GM23338 (cell line): ENCODE data around the gene COG2. TPM values are rescaled to one million over a fixed set of nuclear protein-coding genes. Genes with fewer than 3 reads are reported as not detected.

Source experiments
- ATAC-seq: fragments of 200-7000 bp; cut with Tn5 transposase; 3 replicates; pipeline ENCODE4 v1.9.1; 2020
- DNase-seq: peaks from one replicate; pipeline ENCODE4 v3.0.0-alpha.2; 2015; ENCODE audit warnings: low spot score
- H2AFZ ChIP-seq: fragments of 200-600 bp; sonication (generic); 2 replicates; pipeline ENCODE4 v1.8.0; 2016; ENCODE audit warnings: antibody characterized with exemption, mild to moderate bottlenecking, moderate library complexity
- H3F3A ChIP-seq: fragments of 200-600 bp; sonication (generic); replicated peaks from 2 replicates; pipeline ENCODE4 v1.8.0; 2017; ENCODE audit warnings: antibody characterized with exemption, mixed run types, low read depth
- H3K27ac ChIP-seq: fragments of 200-600 bp; sonication (generic); 2 replicates; pipeline ENCODE4 v1.6.1; 2016; ENCODE audit warnings: low read depth
- H3K27me3 ChIP-seq: fragments of 200-600 bp; sonication (generic); 2 replicates; pipeline ENCODE4 v1.8.0; 2016; ENCODE audit warnings: mild to moderate bottlenecking, mixed run types, moderate library complexity; ENCODE audit not compliant: insufficient read depth
- H3K36me3 ChIP-seq: fragments of 200-600 bp; sonication (generic); 2 replicates; pipeline ENCODE4 v1.8.0; 2016; ENCODE audit warnings: mild to moderate bottlenecking; ENCODE audit not compliant: insufficient read depth
- H3K4me1 ChIP-seq: fragments of 200-600 bp; sonication (generic); 2 replicates; pipeline ENCODE4 v1.8.0; 2016; ENCODE audit warnings: mild to moderate bottlenecking, moderate library complexity; ENCODE audit not compliant: insufficient read depth
- H3K4me2 ChIP-seq: fragments of 200-600 bp; sonication (generic); 2 replicates; pipeline ENCODE4 v1.7.1; 2017; ENCODE audit warnings: mixed run types
- H3K4me3 ChIP-seq: fragments of 200-600 bp; sonication (generic); 2 replicates; pipeline ENCODE4 v1.6.1; 2016; ENCODE audit warnings: mixed run types
- H3K79me2 ChIP-seq: fragments of 200-600 bp; sonication (generic); replicated peaks from 2 replicates; pipeline ENCODE4 v1.8.0; 2017; ENCODE audit warnings: mild to moderate bottlenecking; ENCODE audit not compliant: insufficient read depth
- H3K9me2 ChIP-seq: fragments of 200-600 bp; sonication (generic); 2 replicates; pipeline ENCODE4 v1.8.0; 2017; ENCODE audit not compliant: insufficient read depth
- H4K20me1 ChIP-seq: fragments of 200-600 bp; sonication (generic); replicated peaks from 2 replicates; pipeline ENCODE4 v1.8.0; 2017; ENCODE audit warnings: mild to moderate bottlenecking; ENCODE audit not compliant: insufficient read depth
- H3K27ac Mint-ChIP-seq: 2 replicates; pipeline ENCODE4 v1.8.0; 2020; ENCODE audit warnings: inconsistent platforms, mild to moderate bottlenecking, moderate library complexity, mixed read lengths
- H3K27me3 Mint-ChIP-seq: 3 replicates; pipeline ENCODE4 v1.8.0; 2022; ENCODE audit warnings: low read depth, mild to moderate bottlenecking, moderate library complexity, mixed read lengths, inconsistent platforms; ENCODE audit not compliant: insufficient read depth, poor library complexity
- H3K36me3 Mint-ChIP-seq: 3 replicates; pipeline ENCODE4 v1.8.0; 2021; ENCODE audit warnings: low read depth, mild to moderate bottlenecking, inconsistent platforms, moderate library complexity, mixed read lengths
- H3K4me1 Mint-ChIP-seq: 3 replicates; pipeline ENCODE4 v1.8.0; 2020; ENCODE audit warnings: mild to moderate bottlenecking, inconsistent platforms, mixed read lengths
- H3K4me3 Mint-ChIP-seq: 3 replicates; pipeline ENCODE4 v1.8.0; 2021; ENCODE audit warnings: moderate library complexity, mild to moderate bottlenecking, inconsistent platforms, mixed read lengths
- H3K9me3 Mint-ChIP-seq: 3 replicates; pipeline ENCODE4 v1.8.0; 2020; ENCODE audit warnings: moderate library complexity, mild to moderate bottlenecking, inconsistent platforms, mixed read lengths
- CREB1 ChIP-seq: fragments of 250-450 bp; sonication (Bioruptor Pico); IDR thresholded peaks from 2 replicates; pipeline ENCODE4 v1.5.0; 2020; ENCODE audit warnings: low read depth, mild to moderate bottlenecking, moderate library complexity
- CTCF ChIP-seq, 2 experiments: fragments of 200-600 bp in 1 of 2; sonication (generic) in 1 of 2; conservative IDR thresholded peaks; 2 replicates each; pipeline versions ENCODE4 v1.5.1 to v1.6.1; 2016 to 2017; ENCODE audit warnings: antibody characterized with exemption in 2 of 2, low read depth in 2 of 2, mild to moderate bottlenecking in 2 of 2, moderate library complexity in 1 of 2
- EZH2 ChIP-seq: fragments of 200-600 bp; sonication (generic); IDR thresholded peaks from one replicate; pipeline ENCODE4 v1.8.0; 2017; ENCODE audit warnings: antibody characterized with exemption, mild to moderate bottlenecking, low read depth; ENCODE audit not compliant: unreplicated experiment
- JUNB ChIP-seq: IDR thresholded peaks from one replicate; pipeline ENCODE4 v1.6.1; 2016; ENCODE audit warnings: antibody characterized with exemption; ENCODE audit not compliant: unreplicated experiment
- STAT1 ChIP-seq: IDR thresholded peaks from one replicate; pipeline ENCODE4 v1.6.1; 2016; ENCODE audit warnings: antibody characterized with exemption; ENCODE audit not compliant: unreplicated experiment
- ZNF114 ChIP-seq: fragments of 250-450 bp; sonication (Bioruptor Pico); IDR thresholded peaks from 2 replicates; pipeline ENCODE4 v1.5.0; 2020; ENCODE audit warnings: mild to moderate bottlenecking, moderate library complexity
- polyA plus RNA-seq: library from polyadenylated mRNA; unstranded; fragments of >200 nt; fragmentation: Nextera tagmentation; extraction: Ambion mirVana; gene quantifications from 2 replicates; pipeline ENCODE4 v1.2.1, GENCODE V29; 2016
- total RNA-seq: library from RNA; depleted of rRNA; stranded (reverse); fragments of >200 nt; shearing (Covaris generic); gene quantifications from 2 replicates; pipeline ENCODE4 v1.2.3, GENCODE V29; 2014
- TF ChIP-seq, protein P1 (sequence below): fragments of 250-450 bp; sonication (Bioruptor Pico); IDR thresholded peaks from 2 replicates; pipeline ENCODE4 v1.5.0; 2020; ENCODE audit warnings: mild to moderate bottlenecking, moderate library complexity

The COG2 gene
- total and polyA plus RNA-seq, 2 experiments from 2014 or later, result 35.8 to 38.5 TPM

- ATAC-seq (peak; percentile 33), DNase-seq (no peak)
- H3K27ac Mint-ChIP-seq, result no peak overlapping the region
- H3K36me3 Mint-ChIP-seq, result no peaks in the 10 kb centered on the region
- no peaks in the 10 kb centered on the region for H3K9me2 ChIP-seq
- no peaks in the 10 kb centered on the region for H4K20me1 ChIP-seq
- H3K4me3 ChIP-seq, result no peak overlapping the region
- peaks cover 8% of the 10 kb centered on the region for H3K27me3 Mint-ChIP-seq
- no peaks in the 10 kb centered on the region for H3K4me1 ChIP-seq
- peaks cover 7% of the 10 kb centered on the region for H3K4me1 Mint-ChIP-seq
- TF ChIP-seq, protein P1, sequence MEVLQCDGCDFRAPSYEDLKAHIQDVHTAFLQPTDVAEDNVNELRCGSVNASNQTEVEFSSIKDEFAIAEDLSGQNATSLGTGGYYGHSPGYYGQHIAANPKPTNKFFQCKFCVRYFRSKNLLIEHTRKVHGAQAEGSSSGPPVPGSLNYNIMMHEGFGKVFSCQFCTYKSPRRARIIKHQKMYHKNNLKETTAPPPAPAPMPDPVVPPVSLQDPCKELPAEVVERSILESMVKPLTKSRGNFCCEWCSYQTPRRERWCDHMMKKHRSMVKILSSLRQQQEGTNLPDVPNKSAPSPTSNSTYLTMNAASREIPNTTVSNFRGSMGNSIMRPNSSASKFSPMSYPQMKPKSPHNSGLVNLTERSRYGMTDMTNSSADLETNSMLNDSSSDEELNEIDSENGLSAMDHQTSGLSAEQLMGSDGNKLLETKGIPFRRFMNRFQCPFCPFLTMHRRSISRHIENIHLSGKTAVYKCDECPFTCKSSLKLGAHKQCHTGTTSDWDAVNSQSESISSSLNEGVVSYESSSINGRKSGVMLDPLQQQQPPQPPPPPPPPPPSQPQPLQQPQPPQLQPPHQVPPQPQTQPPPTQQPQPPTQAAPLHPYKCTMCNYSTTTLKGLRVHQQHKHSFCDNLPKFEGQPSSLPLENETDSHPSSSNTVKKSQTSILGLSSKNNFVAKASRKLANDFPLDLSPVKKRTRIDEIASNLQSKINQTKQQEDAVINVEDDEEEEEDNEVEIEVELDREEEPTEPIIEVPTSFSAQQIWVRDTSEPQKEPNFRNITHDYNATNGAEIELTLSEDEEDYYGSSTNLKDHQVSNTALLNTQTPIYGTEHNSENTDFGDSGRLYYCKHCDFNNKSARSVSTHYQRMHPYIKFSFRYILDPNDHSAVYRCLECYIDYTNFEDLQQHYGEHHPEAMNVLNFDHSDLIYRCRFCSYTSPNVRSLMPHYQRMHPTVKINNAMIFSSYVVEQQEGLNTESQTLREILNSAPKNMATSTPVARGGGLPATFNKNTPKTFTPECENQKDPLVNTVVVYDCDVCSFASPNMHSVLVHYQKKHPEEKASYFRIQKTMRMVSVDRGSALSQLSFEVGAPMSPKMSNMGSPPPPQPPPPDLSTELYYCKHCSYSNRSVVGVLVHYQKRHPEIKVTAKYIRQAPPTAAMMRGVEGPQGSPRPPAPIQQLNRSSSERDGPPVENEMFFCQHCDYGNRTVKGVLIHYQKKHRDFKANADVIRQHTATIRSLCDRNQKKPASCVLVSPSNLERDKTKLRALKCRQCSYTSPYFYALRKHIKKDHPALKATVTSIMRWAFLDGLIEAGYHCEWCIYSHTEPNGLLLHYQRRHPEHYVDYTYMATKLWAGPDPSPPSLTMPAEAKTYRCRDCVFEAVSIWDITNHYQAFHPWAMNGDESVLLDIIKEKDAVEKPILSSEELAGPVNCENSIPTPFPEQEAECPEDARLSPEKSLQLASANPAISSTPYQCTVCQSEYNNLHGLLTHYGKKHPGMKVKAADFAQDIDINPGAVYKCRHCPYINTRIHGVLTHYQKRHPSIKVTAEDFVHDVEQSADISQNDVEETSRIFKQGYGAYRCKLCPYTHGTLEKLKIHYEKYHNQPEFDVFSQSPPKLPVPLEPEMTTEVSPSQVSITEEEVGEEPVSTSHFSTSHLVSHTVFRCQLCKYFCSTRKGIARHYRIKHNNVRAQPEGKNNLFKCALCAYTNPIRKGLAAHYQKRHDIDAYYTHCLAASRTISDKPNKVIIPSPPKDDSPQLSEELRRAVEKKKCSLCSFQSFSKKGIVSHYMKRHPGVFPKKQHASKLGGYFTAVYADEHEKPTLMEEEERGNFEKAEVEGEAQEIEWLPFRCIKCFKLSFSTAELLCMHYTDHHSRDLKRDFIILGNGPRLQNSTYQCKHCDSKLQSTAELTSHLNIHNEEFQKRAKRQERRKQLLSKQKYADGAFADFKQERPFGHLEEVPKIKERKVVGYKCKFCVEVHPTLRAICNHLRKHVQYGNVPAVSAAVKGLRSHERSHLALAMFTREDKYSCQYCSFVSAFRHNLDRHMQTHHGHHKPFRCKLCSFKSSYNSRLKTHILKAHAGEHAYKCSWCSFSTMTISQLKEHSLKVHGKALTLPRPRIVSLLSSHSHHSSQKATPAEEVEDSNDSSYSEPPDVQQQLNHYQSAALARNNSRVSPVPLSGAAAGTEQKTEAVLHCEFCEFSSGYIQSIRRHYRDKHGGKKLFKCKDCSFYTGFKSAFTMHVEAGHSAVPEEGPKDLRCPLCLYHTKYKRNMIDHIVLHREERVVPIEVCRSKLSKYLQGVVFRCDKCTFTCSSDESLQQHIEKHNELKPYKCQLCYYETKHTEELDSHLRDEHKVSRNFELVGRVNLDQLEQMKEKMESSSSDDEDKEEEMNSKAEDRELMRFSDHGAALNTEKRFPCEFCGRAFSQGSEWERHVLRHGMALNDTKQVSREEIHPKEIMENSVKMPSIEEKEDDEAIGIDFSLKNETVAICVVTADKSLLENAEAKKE (CRISPR knock-in tag), result no peak
- no peak overlapping the region for H3K27ac ChIP-seq
- H3K9me3 Mint-ChIP-seq, result no peaks in the 10 kb centered on the region
- H3K36me3 ChIP-seq, result no peaks in the 10 kb centered on the region
- H3K4me3 Mint-ChIP-seq, result no peak overlapping the region
- H3F3A ChIP-seq, result no peaks in the 10 kb centered on the region
- no peak overlapping the region for H3K4me2 ChIP-seq
- no peaks in the 10 kb centered on the region for H3K27me3 ChIP-seq
- peak overlapping the region; percentile 63; the same call in 1 of the 2 replicates for H2AFZ ChIP-seq
- no peaks in the 10 kb centered on the region for H3K79me2 ChIP-seq
Measured at GRCh38 chr1:230702934-230703678, 60.8 kb downstream of the COG2 start.

- Histone ChIP-seq H4K20me1 (no peaks in the 10 kb centered on the region), H2AFZ (no peak overlapping the region), H3K9me2 (no peaks in the 10 kb centered on the region), H3K36me3 (no peaks in the 10 kb centered on the region), H3K4me2 (no peak overlapping the region), H3K27ac (no peak overlapping the region), H3K27me3 (no peaks in the 10 kb centered on the region), H3K79me2 (no peaks in the 10 kb centered on the region), H3K4me1 (no peaks in the 10 kb centered on the region), H3K4me3 (no peak overlapping the region), H3F3A (no peaks in the 10 kb centered on the region)
- DNase-seq (no peak), ATAC-seq (no peak)
- H3K27ac Mint-ChIP-seq, result no peak overlapping the region
- H3K4me1 Mint-ChIP-seq, result peaks cover 7% of the 10 kb centered on the region
- no peak overlapping the region for H3K4me3 Mint-ChIP-seq
- no peaks in the 10 kb centered on the region for H3K36me3 Mint-ChIP-seq
- H3K9me3 Mint-ChIP-seq, result no peaks in the 10 kb centered on the region
- no peak for TF ChIP-seq STAT1
- no peak for TF ChIP-seq JUNB
- no peak for TF ChIP-seq CTCF (conservative IDR thresholded peaks at IDR 0.05; ENCODE audit: low read depth in 2 of 2)
- TF ChIP-seq ZNF114 (CRISPR knock-in tag), result no peak
- no peak for TF ChIP-seq EZH2
- TF ChIP-seq CREB1 (CRISPR knock-in tag), result no peak
- peaks cover 10% of the 10 kb centered on the region for H3K27me3 Mint-ChIP-seq
Measured at GRCh38 chr1:230703679-230704385, 61.6 kb downstream of the COG2 start.
